ENCODE measurements around the gene AKAIN1.

AKAIN1 gene

DNA sequence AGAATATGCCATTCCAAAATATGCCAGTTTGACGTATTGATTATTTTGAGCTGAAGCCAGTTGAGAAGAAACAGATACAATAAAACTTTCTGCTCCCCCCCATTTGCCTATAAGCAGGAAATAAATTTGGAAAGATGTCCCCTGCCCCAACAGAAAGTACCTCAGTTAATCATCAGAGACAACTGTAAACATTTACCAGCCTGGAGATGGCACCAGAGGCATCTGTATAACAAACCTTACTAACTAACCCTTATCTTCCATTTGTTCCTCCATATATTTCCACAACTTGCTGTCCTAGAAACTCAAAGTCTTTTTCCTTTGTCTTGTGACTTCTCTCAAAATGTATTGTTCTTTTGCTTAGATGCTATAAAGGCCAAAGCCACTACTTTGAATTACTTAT, 93.8 kb downstream of the AKAIN1 start:
- Histone ChIP-seq H2AFZ (ENCODE audit: insufficient read depth, low read length, poor library complexity) (no peak overlapping the region), H3K79me1 (ENCODE audit: low read length) (no peaks in the 10 kb centered on the region), H3K18ac (ENCODE audit: low read length) (no peak overlapping the region), H3K4me1 (ENCODE audit: control insufficient read depth in 1 of 2, insufficient read depth in 2 of 2, low read length in 2 of 2) (no peaks in the 10 kb centered on the region), H2BK120ac (ENCODE audit: insufficient read depth, low read length, poor library complexity) (no peak overlapping the region), H3K4me3 (ENCODE audit: low read depth, low read length) (no peak overlapping the region), H3K27ac (ENCODE audit: low read depth, low read length) (no peak overlapping the region), H3K23ac (ENCODE audit: low read length) (no peak overlapping the region), H4K8ac (ENCODE audit: low read depth, low read length) (no peak overlapping the region), H2BK12ac (ENCODE audit: low read length) (no peak overlapping the region), H3K27me3 (ENCODE audit: insufficient read depth, low read length) (no peaks in the 10 kb centered on the region), H3K9me3 (ENCODE audit: insufficient read depth, low read depth, low read length) (no peaks in the 10 kb centered on the region), H3K36me3 (ENCODE audit: control insufficient read depth in 1 of 2, insufficient read depth in 2 of 2, low read length in 2 of 2) (no peaks in the 10 kb centered on the region), H3K79me2 (ENCODE audit: control insufficient read depth, insufficient read depth, low read length, poor library complexity) (no peaks in the 10 kb centered on the region), H2BK5ac (ENCODE audit: low read depth, low read length, poor library complexity) (no peak overlapping the region), H3K4ac (ENCODE audit: low read depth, low read length) (no peak overlapping the region), H3K14ac (ENCODE audit: low read length) (no peak overlapping the region), H4K91ac (ENCODE audit: low read depth, low read length) (no peak overlapping the region), H2AK5ac (ENCODE audit: low read length) (no peak overlapping the region), H4K12ac (ENCODE audit: low read depth, low read length) (no peak overlapping the region), H3K9ac (ENCODE audit: low read length) (no peak overlapping the region), H3K4me2 (ENCODE audit: low read length) (no peak overlapping the region)
- DNase-seq: no peak
- whole genome bisulfite sequencing (ENCODE audit: extremely low coverage, insufficient coverage, insufficient read length): no CpG with 5 or more reads among the region's 1 CpG

DNA sequence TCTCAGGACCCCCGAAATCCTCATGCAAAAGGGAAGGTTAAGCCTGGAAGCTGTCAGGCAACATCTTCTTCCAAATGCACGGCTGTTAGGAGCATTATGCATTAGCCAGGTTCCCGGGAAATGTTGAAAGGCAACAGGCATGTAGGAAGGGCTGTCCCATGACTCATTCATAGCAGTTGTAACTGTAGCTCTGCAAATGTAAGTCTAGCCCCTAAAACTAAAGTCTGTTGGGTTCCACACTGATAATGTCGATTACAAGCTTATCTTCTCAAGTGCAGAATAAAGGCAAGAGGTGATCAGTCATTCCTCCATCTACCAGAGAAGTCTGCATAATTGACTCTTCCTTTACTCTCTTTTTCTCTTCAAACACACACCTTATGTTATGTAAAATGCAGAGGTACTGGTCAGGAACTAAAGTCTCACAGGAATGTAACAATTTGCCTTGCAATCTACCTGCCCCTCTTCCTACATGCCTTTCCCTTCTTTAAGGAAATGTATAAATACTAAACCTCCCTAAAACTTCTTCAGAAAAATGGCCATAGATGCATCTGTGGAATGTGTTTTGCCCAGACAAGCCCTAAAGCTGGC, 99.8 kb downstream of the AKAIN1 start:
- no peak overlapping the region for H4K8ac ChIP-seq (ENCODE audit: low read depth, low read length)
- no peak overlapping the region for H2BK12ac ChIP-seq (ENCODE audit: low read length)
- H4K12ac ChIP-seq (ENCODE audit: low read depth, low read length): no peak overlapping the region
- no peak overlapping the region for H3K9ac ChIP-seq (ENCODE audit: low read length)
- H3K79me1 ChIP-seq (ENCODE audit: low read length): no peaks in the 10 kb centered on the region
- H3K27me3 ChIP-seq (ENCODE audit: insufficient read depth, low read length): no peaks in the 10 kb centered on the region
- no peak overlapping the region for H2BK5ac ChIP-seq (ENCODE audit: low read depth, low read length, poor library complexity)
- no peak overlapping the region for H3K4me3 ChIP-seq (ENCODE audit: low read depth, low read length)
- no peak overlapping the region for H2AFZ ChIP-seq (ENCODE audit: insufficient read depth, low read length, poor library complexity)
- WGBS (ENCODE audit: extremely low coverage, insufficient coverage, insufficient read length): no CpG with 5 or more reads among the region's 4 CpGs
- peaks cover 0 to 9% of the 10 kb centered on the region in 2 experiments for H3K4me1 ChIP-seq (ENCODE audit: control insufficient read depth in 1 of 2, insufficient read depth in 2 of 2, low read length in 2 of 2)
- peak; percentile 14 to 46 for DNase-seq
- H3K14ac ChIP-seq (ENCODE audit: low read length): no peak overlapping the region
- H4K91ac ChIP-seq (ENCODE audit: low read depth, low read length): no peak overlapping the region
- H3K27ac ChIP-seq (ENCODE audit: low read depth, low read length): peak overlapping the region; percentile 75
- no peak overlapping the region for H3K4ac ChIP-seq (ENCODE audit: low read depth, low read length)
- H3K36me3 ChIP-seq (ENCODE audit: control insufficient read depth in 1 of 2, insufficient read depth in 2 of 2, low read length in 2 of 2): no peaks in the 10 kb centered on the region
- no peak overlapping the region for H2AK5ac ChIP-seq (ENCODE audit: low read length)
- H3K79me2 ChIP-seq (ENCODE audit: control insufficient read depth, insufficient read depth, low read length, poor library complexity): no peaks in the 10 kb centered on the region
- H3K18ac ChIP-seq (ENCODE audit: low read length): no peak overlapping the region
- peak overlapping the region; percentile 33 for H3K4me2 ChIP-seq (ENCODE audit: low read length)
- H3K23ac ChIP-seq (ENCODE audit: low read length): no peak overlapping the region
- H3K9me3 ChIP-seq (ENCODE audit: insufficient read depth, low read depth, low read length): no peaks in the 10 kb centered on the region
- H2BK120ac ChIP-seq (ENCODE audit: insufficient read depth, low read length, poor library complexity): no peak overlapping the region

DNA sequence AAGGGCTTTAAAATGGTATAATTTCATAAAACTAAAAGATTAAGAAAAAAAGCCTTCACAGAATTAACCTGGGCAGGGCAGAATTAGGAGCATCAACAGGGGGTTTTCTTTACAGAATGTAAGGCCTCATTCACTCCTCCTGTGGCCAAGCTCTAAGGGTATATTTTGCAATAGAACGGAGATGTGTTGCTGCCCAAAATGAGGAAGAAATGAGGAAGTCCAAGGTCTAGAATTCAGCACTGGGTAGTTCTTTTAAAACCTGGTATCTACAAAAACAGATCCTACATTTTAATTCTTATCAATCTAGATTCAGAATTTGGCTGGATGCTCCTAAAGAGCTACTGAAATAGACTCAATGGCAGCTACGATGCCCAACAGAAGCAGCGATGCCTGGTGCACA, 101.8 kb downstream of the AKAIN1 start:
- Histone ChIP-seq H3K4me1 (ENCODE audit: control insufficient read depth in 1 of 2, insufficient read depth in 2 of 2, low read length in 2 of 2) (peaks cover 0 to 9% of the 10 kb centered on the region in 2 experiments), H2BK120ac (ENCODE audit: insufficient read depth, low read length, poor library complexity) (peak overlapping the region; percentile 51), H3K14ac (ENCODE audit: low read length) (no peak overlapping the region), H3K79me1 (ENCODE audit: low read length) (no peaks in the 10 kb centered on the region), H3K27me3 (ENCODE audit: insufficient read depth, low read length) (no peaks in the 10 kb centered on the region), H3K79me2 (ENCODE audit: control insufficient read depth, insufficient read depth, low read length, poor library complexity) (no peaks in the 10 kb centered on the region), H3K23ac (ENCODE audit: low read length) (no peak overlapping the region), H4K12ac (ENCODE audit: low read depth, low read length) (no peak overlapping the region), H3K9me3 (ENCODE audit: insufficient read depth, low read depth, low read length) (no peaks in the 10 kb centered on the region), H3K4me3 (ENCODE audit: low read depth, low read length) (no peak overlapping the region), H3K4ac (ENCODE audit: low read depth, low read length) (no peak overlapping the region), H2BK5ac (ENCODE audit: low read depth, low read length, poor library complexity) (no peak overlapping the region), H3K27ac (ENCODE audit: low read depth, low read length) (no peak overlapping the region), H4K8ac (ENCODE audit: low read depth, low read length) (no peak overlapping the region), H2AK5ac (ENCODE audit: low read length) (no peak overlapping the region), H2BK12ac (ENCODE audit: low read length) (peak overlapping the region; percentile 30), H4K91ac (ENCODE audit: low read depth, low read length) (peak overlapping the region; percentile 62), H3K18ac (ENCODE audit: low read length) (no peak overlapping the region), H3K36me3 (ENCODE audit: control insufficient read depth in 1 of 2, insufficient read depth in 2 of 2, low read length in 2 of 2) (no peaks in the 10 kb centered on the region), H2AFZ (ENCODE audit: insufficient read depth, low read length, poor library complexity) (no peak overlapping the region), H3K9ac (ENCODE audit: low read length) (no peak overlapping the region), H3K4me2 (ENCODE audit: low read length) (no peak overlapping the region)
- no peak for DNase-seq
- no CpG with 5 or more reads among the region's 3 CpGs for WGBS (ENCODE audit: extremely low coverage, insufficient coverage, insufficient read length)

DNA sequence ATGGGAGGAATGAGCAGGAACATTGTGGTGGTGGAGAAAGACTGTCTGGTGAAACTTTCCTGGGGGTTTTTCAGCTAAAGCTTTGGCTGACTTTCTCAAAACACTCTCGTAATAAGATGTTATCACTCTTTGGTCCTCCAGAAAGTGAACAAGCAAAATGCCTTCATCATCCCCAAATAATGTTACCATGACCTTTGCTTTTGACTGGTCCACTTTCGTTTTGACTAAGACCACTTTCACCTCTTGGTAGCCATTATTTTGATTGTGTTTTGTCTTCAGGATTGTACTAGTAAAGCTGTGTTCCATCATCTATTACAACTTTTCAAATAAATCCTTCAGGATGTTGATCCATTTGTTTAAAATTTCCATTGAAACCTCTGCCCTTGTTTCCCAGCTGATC, 103.2 kb downstream of the AKAIN1 start:
- no peak overlapping the region for H3K4ac ChIP-seq (ENCODE audit: low read depth, low read length)

More for the DNA sequence above, 103.2 kb downstream of the AKAIN1 start:
- H3K14ac ChIP-seq (ENCODE audit: low read length): no peak overlapping the region
- H3K79me2 ChIP-seq (ENCODE audit: control insufficient read depth, insufficient read depth, low read length, poor library complexity): no peaks in the 10 kb centered on the region
- no peaks in the 10 kb centered on the region for H3K27me3 ChIP-seq (ENCODE audit: insufficient read depth, low read length)
- H3K23ac ChIP-seq (ENCODE audit: low read length): no peak overlapping the region
- H3K18ac ChIP-seq (ENCODE audit: low read length): no peak overlapping the region
- H2BK5ac ChIP-seq (ENCODE audit: low read depth, low read length, poor library complexity): no peak overlapping the region
- H3K79me1 ChIP-seq (ENCODE audit: low read length): no peaks in the 10 kb centered on the region
- no peak overlapping the region for H2AFZ ChIP-seq (ENCODE audit: insufficient read depth, low read length, poor library complexity)
- DNase-seq: no peak
- no peak overlapping the region for H3K9ac ChIP-seq (ENCODE audit: low read length)
- no peak overlapping the region for H3K4me2 ChIP-seq (ENCODE audit: low read length)
- H3K4me1 ChIP-seq (ENCODE audit: control insufficient read depth in 1 of 2, insufficient read depth in 2 of 2, low read length in 2 of 2): peaks cover 0 to 9% of the 10 kb centered on the region in 2 experiments
- H3K27ac ChIP-seq (ENCODE audit: low read depth, low read length): no peak overlapping the region
- H3K9me3 ChIP-seq (ENCODE audit: insufficient read depth, low read depth, low read length): no peaks in the 10 kb centered on the region
- WGBS (ENCODE audit: extremely low coverage, insufficient coverage, insufficient read length): no CpG with 5 or more reads among the region's 2 CpGs
- no peak overlapping the region for H2BK12ac ChIP-seq (ENCODE audit: low read length)
- no peaks in the 10 kb centered on the region for H3K36me3 ChIP-seq (ENCODE audit: control insufficient read depth in 1 of 2, insufficient read depth in 2 of 2, low read length in 2 of 2)
- H4K12ac ChIP-seq (ENCODE audit: low read depth, low read length): no peak overlapping the region
- H4K8ac ChIP-seq (ENCODE audit: low read depth, low read length): no peak overlapping the region
- no peak overlapping the region for H2AK5ac ChIP-seq (ENCODE audit: low read length)
- H2BK120ac ChIP-seq (ENCODE audit: insufficient read depth, low read length, poor library complexity): no peak overlapping the region
- H4K91ac ChIP-seq (ENCODE audit: low read depth, low read length): no peak overlapping the region
- H3K4me3 ChIP-seq (ENCODE audit: low read depth, low read length): no peak overlapping the region
